SK-N-SH (cell line): ENCODE results near the gene DGAT2. TPM values are rescaled to one million over a fixed set of nuclear protein-coding genes. Genes with fewer than 3 reads are reported as not detected.

Source experiments
- CTCF ChIA-PET: fragments of 300-600, 350-600 bp; formaldehyde crosslinking; extraction: SDS; loops from one replicate; lab custom pipeline; 2021; lab: Yijun Ruan, JAX
- POLR2A ChIA-PET: fragments of 350-600 bp; sonication (Branson Sonifier 250); formaldehyde crosslinking; extraction: SDS; loops from one replicate; lab custom pipeline; 2020; ENCODE audit warnings: antibody characterized with exemption, inconsistent platforms; lab: Yijun Ruan, JAX
- DNase-seq: peaks from one replicate; pipeline ENCODE4 v3.0.0; 2012
- H2AFZ ChIP-seq: fragments of 200-600 bp; sonication (generic); 2 replicates; pipeline ENCODE4 v1.8.1; 2016; ENCODE audit warnings: antibody characterized with exemption, mild to moderate bottlenecking, low read depth
- H3F3A ChIP-seq: fragments of 200-600 bp; sonication (generic); replicated peaks from 2 replicates; pipeline ENCODE3; 2016; ENCODE audit warnings: antibody characterized with exemption, mild to moderate bottlenecking; ENCODE audit not compliant: insufficient read depth
- H3K27ac ChIP-seq, 2 experiments: fragments of 200-500 bp in 1 of 2; fragments of 200-600 bp in 1 of 2; sonication (Bioruptor generic) in 1 of 2; sonication (generic), shearing (Covaris generic) in 1 of 2; 2 replicates each; pipeline versions ENCODE4 v1.5.1 to v1.6.1; 2014 to 2016; ENCODE audit warnings: low read depth in 2 of 2, inconsistent platforms in 1 of 2, low read length in 1 of 2, mild to moderate bottlenecking in 1 of 2, mixed read lengths in 1 of 2
- H3K27me3 ChIP-seq: fragments of 200-600 bp; sonication (generic), shearing (Covaris generic); 2 replicates; pipeline ENCODE4 v1.6.1; 2016; ENCODE audit warnings: mixed run types; ENCODE audit not compliant: insufficient read depth
- H3K36me3 ChIP-seq, 2 experiments: fragments of 200-500 bp in 1 of 2; fragments of 200-600 bp in 1 of 2; sonication (Bioruptor generic) in 1 of 2; sonication (generic) in 1 of 2; replicated peaks in 1 of 2; 2 replicates each; pipeline versions ENCODE3 to v1.5.1; 2014 to 2016; ENCODE audit warnings: low read length in 1 of 2, mild to moderate bottlenecking in 1 of 2; ENCODE audit not compliant: insufficient read depth in 2 of 2, control insufficient read depth in 1 of 2
- H3K4me1 ChIP-seq, 2 experiments: fragments of 200-500 bp in 1 of 2; fragments of 200-600 bp in 1 of 2; sonication (Bioruptor generic) in 1 of 2; sonication (generic), shearing (Covaris generic) in 1 of 2; 2 replicates each; pipeline versions ENCODE4 v1.5.1 to v1.6.1; 2014 to 2016; ENCODE audit warnings: low read depth in 1 of 2, low read length in 1 of 2, mixed run types in 1 of 2; ENCODE audit not compliant: insufficient read depth in 2 of 2, control insufficient read depth in 1 of 2
- H3K4me2 ChIP-seq: fragments of 200-600 bp; sonication (generic), shearing (Covaris generic); 2 replicates; pipeline ENCODE4 v1.6.1; 2017; ENCODE audit warnings: mixed run types
- H3K4me3 ChIP-seq, 2 experiments: fragments of 200-500 bp in 1 of 2; fragments of 200-600 bp in 1 of 2; sonication (Bioruptor generic) in 1 of 2; sonication (generic), shearing (Covaris generic) in 1 of 2; 2 replicates each; pipeline versions ENCODE4 v1.5.1 to v1.8.1; 2014 to 2016; ENCODE audit warnings: low read depth in 2 of 2, inconsistent platforms in 1 of 2, low read length in 1 of 2, mild to moderate bottlenecking in 1 of 2, mixed read lengths in 1 of 2, moderate library complexity in 1 of 2
- H3K79me2 ChIP-seq: fragments of 200-600 bp; sonication (generic); 2 replicates; pipeline ENCODE4 v1.8.1; 2017; ENCODE audit warnings: mild to moderate bottlenecking; ENCODE audit not compliant: insufficient read depth
- H3K9ac ChIP-seq: fragments of 200-600 bp; sonication (generic); 2 replicates; pipeline ENCODE4 v1.6.1; 2017; ENCODE audit warnings: mixed run types
- H3K9me2 ChIP-seq: fragments of 200-600 bp; sonication (generic); 2 replicates; pipeline ENCODE4 v1.6.1; 2017; ENCODE audit warnings: mixed run types
- H3K9me3 ChIP-seq: fragments of 200-600 bp; sonication (generic); 2 replicates; pipeline ENCODE4 v1.6.1; 2017; ENCODE audit warnings: mixed run types, mild to moderate bottlenecking, moderate library complexity
- H4K20me1 ChIP-seq: fragments of 200-600 bp; sonication (generic); 2 replicates; pipeline ENCODE4 v1.6.1; 2017; ENCODE audit warnings: mild to moderate bottlenecking, mixed run types; ENCODE audit not compliant: insufficient read depth
- EP300 ChIP-seq, 2 experiments: IDR thresholded peaks; 2 replicates each; pipeline versions ENCODE4 v1.4.0 to v1.6.1; 2012; ENCODE audit warnings: borderline replicate concordance in 1 of 2, low read depth in 1 of 2, low read length in 1 of 2
- EZH2phosphoT487 ChIP-seq: fragments of 200-600 bp; sonication (generic); IDR thresholded peaks from 2 replicates; pipeline ENCODE4 v1.6.1; 2017; ENCODE audit warnings: low read depth, mixed run types, mild to moderate bottlenecking, antibody characterized with exemption, moderate library complexity, borderline replicate concordance
- FOXM1 ChIP-seq: IDR thresholded peaks from 2 replicates; pipeline ENCODE4 v1.4.0; 2012; ENCODE audit warnings: low read depth, mild to moderate bottlenecking
- GABPA ChIP-seq: IDR thresholded peaks from 2 replicates; pipeline ENCODE4 v1.4.0; 2012; ENCODE audit warnings: low read depth, mild to moderate bottlenecking
- IRF3 ChIP-seq: fragments of 150-350 bp; IDR thresholded peaks from 2 replicates; pipeline ENCODE4 v1.6.1; 2016; ENCODE audit warnings: mild to moderate bottlenecking, low read depth, low read length
- JUND ChIP-seq: IDR thresholded peaks from 2 replicates; pipeline ENCODE4 v1.4.0; 2012
- MEF2A ChIP-seq: IDR thresholded peaks from 2 replicates; pipeline ENCODE4 v1.4.0; 2012; ENCODE audit warnings: low read depth, borderline replicate concordance
- POLR2AphosphoS5 ChIP-seq: IDR thresholded peaks from 2 replicates; pipeline ENCODE4 v1.6.1; 2012; ENCODE audit warnings: low read depth, low read length
- RCOR1 ChIP-seq: fragments of 150-350 bp; IDR thresholded peaks from 2 replicates; pipeline ENCODE4 v1.6.1; 2017; ENCODE audit warnings: antibody characterized with exemption, low read length
- REST ChIP-seq: IDR thresholded peaks from 2 replicates; pipeline ENCODE4 v1.6.1; 2012; ENCODE audit warnings: mild to moderate bottlenecking, low read depth, low read length, moderate library complexity
- RXRA ChIP-seq: IDR thresholded peaks from 2 replicates; pipeline ENCODE4 v1.4.0; 2012; ENCODE audit warnings: low read depth, mild to moderate bottlenecking, borderline replicate concordance
- SMC3 ChIP-seq: IDR thresholded peaks from 2 replicates; pipeline ENCODE4 v1.6.1; 2012; ENCODE audit warnings: low read depth, low read length, improper control_type of control experiment
- TCF12 ChIP-seq: IDR thresholded peaks from 2 replicates; pipeline ENCODE4 v1.4.0; 2012
- YY1 ChIP-seq: IDR thresholded peaks from 2 replicates; pipeline ENCODE4 v1.4.0; 2012; ENCODE audit warnings: low read depth, mild to moderate bottlenecking
- WGBS: methylation state at CpG from one replicate; pipeline ENCODE4 v1.1.6; 2017; ENCODE audit warnings: low lambda C conversion rate; 5-methylcytosine and 5-hydroxymethylcytosine counted together
- polyA plus RNA-seq, 3 experiments: library from polyadenylated mRNA; depleted of rRNA; stranded (reverse); fragments of >200 nt; gene quantifications; 2 replicates each; pipeline ENCODE4 v1.2.3, GENCODE V29; 2012
- TF ChIP-seq, protein P1 (sequence below): fragments of 150-350 bp; IDR thresholded peaks from 2 replicates; pipeline ENCODE4 v1.6.1; 2017; ENCODE audit warnings: antibody characterized with exemption, low read length, low read depth, borderline replicate concordance

The DGAT2 gene
- polyA plus RNA-seq, 1 of the 3 experiments (the other 2 are of a cell fraction) = 1.4 TPM

- Histone ChIP-seq H3K36me3 (no peaks in the 10 kb centered on the region), H3K9ac (no peak overlapping the region), H3K27ac (no peak overlapping the region), H3K4me2 (peak overlapping the region; percentile 82), H3K27me3 (peaks cover 8% of the 10 kb centered on the region), H2AFZ (peak overlapping the region; percentile 76; the same call in 1 of the 2 replicates), H3F3A (no peaks in the 10 kb centered on the region), H3K79me2 (no peaks in the 10 kb centered on the region), H3K4me1 (peaks cover 5 to 11% of the 10 kb centered on the region in 2 experiments; a peak in 3 of 4 replicates), H3K9me2 (no peaks in the 10 kb centered on the region), H4K20me1 (no peaks in the 10 kb centered on the region), H3K9me3 (no peaks in the 10 kb centered on the region), H3K4me3 (peak overlapping the region in 1 of 2 experiments; percentile 57; a peak in 2 of 4 replicates)
- 38% methylated on average over 1 of the region's 1 CpG for WGBS
- DNase-seq = no peak
- POLR2A ChIA-PET = no interaction called here
- CTCF ChIA-PET = interaction anchor here (1.3 to 1.6 kb wide), 2 partner anchors 36 to 55 kb away, joined by 4 to 5 read pairs; no protein-coding TSS in a partner anchor
- TF ChIP-seq JUND (no peak), RCOR1 (0 out of 2 replicates have a peak, but pooled peaks have one; percentile 20)
Observed at GRCh38 chr11:75767793-75768111, 826 bp upstream of the DGAT2 start.

GRCh38 chr11:75768909-75769771 is 562 bp downstream of the DGAT2 start:
- Histone ChIP-seq H3K4me1 (peaks cover 5 to 11% of the 10 kb centered on the region in 2 experiments; a peak in 3 of 4 replicates), H3F3A (no peaks in the 10 kb centered on the region), H3K27me3 (peaks cover 8% of the 10 kb centered on the region), H3K9ac (no peak overlapping the region; the same call in 1 of the 2 replicates), H2AFZ (peak overlapping the region; percentile 76), H3K79me2 (no peaks in the 10 kb centered on the region), H4K20me1 (no peaks in the 10 kb centered on the region), H3K27ac (no peak overlapping the region), H3K4me2 (peak overlapping the region; percentile 82), H3K36me3 (no peaks in the 10 kb centered on the region), H3K4me3 (peak overlapping the region; percentile 47 to 57), H3K9me2 (no peaks in the 10 kb centered on the region), H3K9me3 (no peaks in the 10 kb centered on the region)
- TF ChIP-seq YY1 (no peak), IRF3 (no peak)
- ChIA-PET POLR2A (interaction anchor here (1.1 kb wide), 1 partner anchor 215 kb away, joined by 3 read pairs; no protein-coding TSS in a partner anchor), CTCF (interaction anchor here (0.7 to 1.3 kb wide), 9 partner anchors 9 to 112 kb away, joined by 3 to 8 read pairs (median 3); no protein-coding TSS in a partner anchor)
- WGBS = 79% methylated on average over 29 of the region's 46 CpGs
- DNase-seq = peak; percentile 25

GRCh38 chr11:75770102-75770501 is 1.5 kb downstream of the DGAT2 start:
- H3K4me1 ChIP-seq = peaks cover 5 to 11% of the 10 kb centered on the region in 2 experiments; a peak in 3 of 4 replicates
- H3K36me3 ChIP-seq = no peaks in the 10 kb centered on the region
- no peaks in the 10 kb centered on the region for H4K20me1 ChIP-seq
- DNase-seq = no peak
- no peak overlapping the region for H3K27ac ChIP-seq
- H3F3A ChIP-seq = no peaks in the 10 kb centered on the region
- H3K27me3 ChIP-seq = peaks cover 8% of the 10 kb centered on the region
- no peaks in the 10 kb centered on the region for H3K79me2 ChIP-seq
- H2AFZ ChIP-seq = no peak overlapping the region
- H3K9ac ChIP-seq = no peak overlapping the region
- 81% methylated on average over 5 of the region's 5 CpGs for WGBS
- no peak overlapping the region for H3K4me3 ChIP-seq
- CTCF ChIA-PET = interaction anchor here (1.1 to 1.3 kb wide), 2 partner anchors 33 to 64 kb away, joined by 3 to 8 read pairs; no protein-coding TSS in a partner anchor
- no peaks in the 10 kb centered on the region for H3K9me3 ChIP-seq
- POLR2A ChIA-PET = interaction anchor here (0.6 to 1.1 kb wide), 3 partner anchors 109 to 216 kb away, joined by 3 to 7 read pairs (median 3); no protein-coding TSS in a partner anchor
- no peak overlapping the region for H3K4me2 ChIP-seq
- no peaks in the 10 kb centered on the region for H3K9me2 ChIP-seq
- TF ChIP-seq EP300 (IDR thresholded peaks at IDR 0.05; ENCODE audit: borderline replicate concordance in 1 of 2, low read depth in 1 of 2, low read length in 1 of 2) = no peak
- TF ChIP-seq FOXM1 = no peak
- TF ChIP-seq TCF12 = no peak
- no peak for TF ChIP-seq MEF2A
- no peak for TF ChIP-seq GABPA
- no peak for TF ChIP-seq SMC3
- no peak for TF ChIP-seq EZH2phosphoT487
- no peak for TF ChIP-seq REST
- TF ChIP-seq POLR2AphosphoS5 = no peak
- TF ChIP-seq, protein P1, sequence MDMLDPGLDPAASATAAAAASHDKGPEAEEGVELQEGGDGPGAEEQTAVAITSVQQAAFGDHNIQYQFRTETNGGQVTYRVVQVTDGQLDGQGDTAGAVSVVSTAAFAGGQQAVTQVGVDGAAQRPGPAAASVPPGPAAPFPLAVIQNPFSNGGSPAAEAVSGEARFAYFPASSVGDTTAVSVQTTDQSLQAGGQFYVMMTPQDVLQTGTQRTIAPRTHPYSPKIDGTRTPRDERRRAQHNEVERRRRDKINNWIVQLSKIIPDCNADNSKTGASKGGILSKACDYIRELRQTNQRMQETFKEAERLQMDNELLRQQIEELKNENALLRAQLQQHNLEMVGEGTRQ = no peak
- TF ChIP-seq RXRA = no peak
